Kidney (tissue), 14 donors: ENCODE results near the gene B3GALT5. TPM values are rescaled to one million over a fixed set of nuclear protein-coding genes. Genes with fewer than 3 reads are reported as not detected.

Experiments used
- DNase-seq, 5 donors: peaks; one replicate each; pipeline ENCODE4 v3.0.0-alpha.2; 2013 to 2020
- FAIRE-seq: peaks from 2 replicates; lab custom pipeline; 2012; peaks lifted over from hg19 to GRCh38; lab: Jason Lieb, UNC
- H3K27ac ChIP-seq, 2 donors: one replicate each; pipeline ENCODE4 v1.7.0; 2013; ENCODE audit warnings: low read depth in 2 of 2, low read length in 2 of 2, inconsistent platforms in 1 of 2
- H3K27me3 ChIP-seq: one replicate; pipeline ENCODE4 v1.7.1; 2013; ENCODE audit warnings: low read length, inconsistent platforms; ENCODE audit not compliant: control insufficient read depth, insufficient read depth
- H3K36me3 ChIP-seq, 3 donors: one replicate each; pipeline versions ENCODE4 v1.7.0 to v1.7.1; 2013; ENCODE audit warnings: low read length in 3 of 3, control low read depth in 1 of 3, inconsistent platforms in 1 of 3; ENCODE audit not compliant: insufficient read depth in 3 of 3, control insufficient read depth in 2 of 3
- H3K4me1 ChIP-seq, 3 donors: one replicate each; pipeline versions ENCODE4 v1.7.0 to v1.7.1; 2013; ENCODE audit warnings: low read length in 3 of 3, inconsistent platforms in 1 of 3, low read depth in 1 of 3; ENCODE audit not compliant: control insufficient read depth in 2 of 3, insufficient read depth in 2 of 3
- H3K4me3 ChIP-seq, 3 donors: one replicate each; pipeline versions ENCODE4 v1.7.0 to v1.8.1; 2013; ENCODE audit warnings: low read length in 3 of 3, control low read depth in 1 of 3, inconsistent platforms in 1 of 3
- H3K9ac ChIP-seq, 3 donors: one replicate each; pipeline versions ENCODE4 v1.7.0 to v1.7.1; 2013; ENCODE audit warnings: low read length in 3 of 3, control low read depth in 1 of 3, inconsistent platforms in 1 of 3
- H3K9me3 ChIP-seq, 3 donors: one replicate each; pipeline versions ENCODE4 v1.7.0 to v1.7.1; 2013; ENCODE audit warnings: low read length in 3 of 3, control low read depth in 1 of 3, inconsistent platforms in 1 of 3; ENCODE audit not compliant: control insufficient read depth in 2 of 3, insufficient read depth in 1 of 3
- intact Hi-C: fragments of 100-400 bp; cut with DNase I; formaldehyde crosslinking; loops from one replicate; pipeline ENCODE4 v1.11.1; 2022
- polyA plus RNA-seq: library from polyadenylated mRNA; stranded (reverse); fragments of 350-450 nt; fragmentation: Illumina TruSeq; extraction: RNeasy Lipid Tissue Mini Kit (QIAGEN cat#74804); gene quantifications from one replicate; pipeline ENCODE4 v1.2.3, GENCODE V29; 2014; ENCODE audit warnings: low read depth, low replicate concordance; ENCODE audit not compliant: insufficient read depth
- total RNA-seq: library from RNA; stranded (reverse); fragmentation: NEBNext Ultra II Directional; extraction: Animal tissue kit (Norgen Biotek cat#: 25700); gene quantifications from one replicate; pipeline ENCODE4 v1.2.1, GENCODE V29; 2021
- TF ChIP-seq, protein P1 (sequence below): IDR thresholded peaks from 3 replicates; pipeline ENCODE4 v1.5.1; 2012; ENCODE audit warnings: mild to moderate bottlenecking, moderate library complexity, borderline replicate concordance; ENCODE audit not compliant: insufficient read depth; ENCODE audit errors: extremely low read depth
- donor health status: control.
- donor health status: control.
- donor health status: control.
- donor health status: control.
- donor health status: control.
- donor health status: DM: yes; HTN: yes; CAD: no.
- donor health status: Normal renal cell carcinoma (clear cell type).

The B3GALT5 gene
- total and polyA plus RNA-seq, 2 donors from 2014 or later, result 0.24 to 5.6 TPM

- TF ChIP-seq, protein P1, sequence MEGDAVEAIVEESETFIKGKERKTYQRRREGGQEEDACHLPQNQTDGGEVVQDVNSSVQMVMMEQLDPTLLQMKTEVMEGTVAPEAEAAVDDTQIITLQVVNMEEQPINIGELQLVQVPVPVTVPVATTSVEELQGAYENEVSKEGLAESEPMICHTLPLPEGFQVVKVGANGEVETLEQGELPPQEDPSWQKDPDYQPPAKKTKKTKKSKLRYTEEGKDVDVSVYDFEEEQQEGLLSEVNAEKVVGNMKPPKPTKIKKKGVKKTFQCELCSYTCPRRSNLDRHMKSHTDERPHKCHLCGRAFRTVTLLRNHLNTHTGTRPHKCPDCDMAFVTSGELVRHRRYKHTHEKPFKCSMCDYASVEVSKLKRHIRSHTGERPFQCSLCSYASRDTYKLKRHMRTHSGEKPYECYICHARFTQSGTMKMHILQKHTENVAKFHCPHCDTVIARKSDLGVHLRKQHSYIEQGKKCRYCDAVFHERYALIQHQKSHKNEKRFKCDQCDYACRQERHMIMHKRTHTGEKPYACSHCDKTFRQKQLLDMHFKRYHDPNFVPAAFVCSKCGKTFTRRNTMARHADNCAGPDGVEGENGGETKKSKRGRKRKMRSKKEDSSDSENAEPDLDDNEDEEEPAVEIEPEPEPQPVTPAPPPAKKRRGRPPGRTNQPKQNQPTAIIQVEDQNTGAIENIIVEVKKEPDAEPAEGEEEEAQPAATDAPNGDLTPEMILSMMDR, result no peak
- intact Hi-C loops, result no loop called here
- no peaks in the 10 kb centered on the region for H3K27me3 ChIP-seq
- no peak overlapping the region for H3K4me3 ChIP-seq
- no peaks in the 10 kb centered on the region for H3K36me3 ChIP-seq
- DNase-seq (no peak), FAIRE-seq (no peak)
- H3K9me3 ChIP-seq, result no peaks in the 10 kb centered on the region
- no peaks in the 10 kb centered on the region for H3K4me1 ChIP-seq
- no peak overlapping the region for H3K27ac ChIP-seq
- H3K9ac ChIP-seq, result no peak overlapping the region
Measured at GRCh38 chr21:39681845-39682244, 69.1 kb downstream of the B3GALT5 start.

DNA sequence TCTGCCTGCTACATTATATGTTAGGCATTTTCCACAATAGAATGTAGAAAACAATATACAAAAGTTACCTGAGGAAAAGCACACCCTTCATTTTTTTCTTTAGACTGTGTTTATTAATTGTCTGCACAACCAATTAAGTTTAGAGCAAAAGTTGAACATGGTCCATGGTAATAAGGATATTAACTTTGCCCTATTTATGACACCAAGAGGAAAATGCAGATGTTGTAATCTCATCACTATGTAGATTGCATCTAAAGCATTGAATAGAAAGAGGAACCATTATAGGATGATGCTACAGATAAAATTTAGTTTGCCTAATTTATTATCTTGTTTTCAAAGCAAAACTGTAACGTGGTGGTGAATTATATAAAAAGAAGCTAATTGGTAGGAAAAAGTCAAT, 72.5 kb downstream of the B3GALT5 start:
- H3K4me1 ChIP-seq, result no peaks in the 10 kb centered on the region
- TF ChIP-seq, protein P1, result no peak
- no peaks in the 10 kb centered on the region for H3K27me3 ChIP-seq

DNA sequence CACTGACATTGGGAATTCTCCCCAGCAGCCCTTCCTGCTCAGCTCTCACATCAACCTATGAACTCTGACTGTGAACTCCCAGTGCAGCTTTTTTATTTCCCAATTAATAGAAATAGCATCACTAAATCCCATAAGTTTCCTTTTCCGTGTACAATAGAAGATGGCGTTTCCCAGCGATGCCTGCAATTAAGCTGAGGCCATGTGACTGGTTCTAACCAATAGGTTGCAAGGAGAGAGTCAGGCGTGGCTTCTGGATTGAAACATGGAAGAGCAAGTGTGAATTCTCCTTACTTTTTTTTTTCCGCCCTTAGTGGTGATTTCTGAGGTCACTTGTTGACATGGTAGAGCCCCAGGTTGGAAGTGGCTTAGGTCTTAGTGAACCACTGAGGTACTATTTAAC, 73.3 kb downstream of the B3GALT5 start:
- Histone ChIP-seq H3K9ac (no peak overlapping the region), H3K4me3 (no peak overlapping the region), H3K9me3 (no peaks in the 10 kb centered on the region), H3K27ac (no peak overlapping the region), H3K27me3 (no peaks in the 10 kb centered on the region), H3K36me3 (no peaks in the 10 kb centered on the region), H3K4me1 (no peaks in the 10 kb centered on the region)
- DNase-seq, result no peak
- TF ChIP-seq, protein P1, result no peak
- intact Hi-C loops, result no loop called here
- no peak for FAIRE-seq

More for the DNA sequence above, 72.5 kb downstream of the B3GALT5 start:
- FAIRE-seq, result no peak
- H3K9ac ChIP-seq, result no peak overlapping the region
- no peak overlapping the region for H3K4me3 ChIP-seq
- intact Hi-C loops, result no loop called here
- H3K27ac ChIP-seq, result no peak overlapping the region
- H3K9me3 ChIP-seq, result no peaks in the 10 kb centered on the region
- no peaks in the 10 kb centered on the region for H3K36me3 ChIP-seq
- no peak for DNase-seq
